Esophagus mucosa (tissue), 1 donor: ENCODE measurements around the gene NME3. TPM values are rescaled to one million over a fixed set of nuclear protein-coding genes. Genes with fewer than 3 reads are reported as not detected.

Source experiments
- ATAC-seq: fragments of 200-7000 bp; cut with Tn5 transposase; one replicate; pipeline ENCODE4 v1.9.1; 2020
- total RNA-seq: library from RNA; stranded (reverse); gene quantifications from one replicate; pipeline ENCODE4 v1.2.4, GENCODE V29; 2023
- donor health status: DM: yes; HTN: yes; CAD: no.

The NME3 gene
- total RNA-seq, 1 donor from 2014 or later, result 29.6 TPM

- ATAC-seq, result peak; percentile 2
Measured at GRCh38 chr16:1793578-1794220, 22.4 kb upstream of the NME3 start, which contains the start of gene IGFALS. IGFALS (minus strand) TSS chr16:1793705; CDS start chr16:1793652, 53 bp downstream.

GRCh38 chr16:1792836-1793577 is 21.7 kb upstream of the NME3 start:
- ATAC-seq, result no peak

- ATAC-seq, result no peak
Measured at GRCh38 chr16:1791943-1792812, 20.8 kb upstream of the NME3 start.

- ATAC-seq, result no peak
Measured at GRCh38 chr16:1791256-1791942, 20.1 kb upstream of the NME3 start.

- ATAC-seq, result no peak
Measured at GRCh38 chr16:1790611-1791255, 19.4 kb upstream of the NME3 start.

GRCh38 chr16:1790261-1790610 is 18.9 kb upstream of the NME3 start:
- ATAC-seq, result no peak

- ATAC-seq, result no peak
Measured at GRCh38 chr16:1789643-1790045, 18.3 kb upstream of the NME3 start.

GRCh38 chr16:1788708-1789100 is 17.4 kb upstream of the NME3 start:
- peak; percentile 67 for ATAC-seq

GRCh38 chr16:1788095-1788707 is 16.9 kb upstream of the NME3 start:
- no peak for ATAC-seq

- no peak for ATAC-seq
Measured at GRCh38 chr16:1787322-1788094, 16.2 kb upstream of the NME3 start.

- no peak for ATAC-seq
Measured at GRCh38 chr16:1787056-1787321, 15.6 kb upstream of the NME3 start.

GRCh38 chr16:1786242-1787055 is 15.1 kb upstream of the NME3 start:
- no peak for ATAC-seq

- no peak for ATAC-seq
Measured at GRCh38 chr16:1785846-1786170, 14.5 kb upstream of the NME3 start.

GRCh38 chr16:1784977-1785845 is 13.9 kb upstream of the NME3 start:
- no peak for ATAC-seq

- peak; percentile 88 for ATAC-seq
Measured at GRCh38 chr16:1782408-1783264, 11.3 kb upstream of the NME3 start, which contains the start of the genes NUBP2 and SPSB3. NUBP2 (plus strand) TSS chr16:1782960; CDS start chr16:1783021, 61 bp downstream. SPSB3 (minus strand) TSS chr16:1782571; CDS start chr16:1781483, 1,088 bp downstream.

GRCh38 chr16:1781758-1782407 is 10.5 kb upstream of the NME3 start:
- ATAC-seq, result peak; percentile 14

- no peak for ATAC-seq
Measured at GRCh38 chr16:1781254-1781653, 9.9 kb upstream of the NME3 start.

GRCh38 chr16:1780677-1781072 is 9.3 kb upstream of the NME3 start:
- no peak for ATAC-seq
